ENCODE results near the gene RBFOX1. TPM values are rescaled to one million over a fixed set of nuclear protein-coding genes. Genes with fewer than 3 reads are reported as not detected.

Gene RBFOX1
- total RNA-seq, 1 donor = not detected

DNA sequence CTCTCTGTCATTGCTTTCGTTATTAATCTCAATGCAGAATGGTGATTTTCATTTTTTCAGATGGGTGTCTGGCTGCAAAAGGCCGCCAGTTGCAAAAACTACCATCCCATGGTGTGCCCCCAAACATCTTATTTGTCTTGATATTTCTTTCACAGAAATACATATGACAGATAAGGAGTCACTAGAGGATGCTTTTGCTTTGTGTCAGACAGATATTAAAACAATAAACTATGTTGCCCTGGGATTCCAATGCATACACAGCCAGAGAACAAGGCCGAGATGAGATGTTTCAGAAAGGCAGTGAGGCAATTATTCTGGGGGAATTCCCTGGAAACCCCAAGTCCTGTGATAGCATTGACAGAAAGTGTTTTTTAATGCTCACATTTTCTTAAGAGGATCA, 307.7 kb downstream of the RBFOX1 start:
- Histone ChIP-seq H3K79me2 (ENCODE audit: insufficient read depth, low read length) (no peaks in the 10 kb centered on the region), H3K27me3 (ENCODE audit: insufficient read depth, low read length) (no peaks in the 10 kb centered on the region), H3K36me3 (ENCODE audit: insufficient read depth, low read length) (no peaks in the 10 kb centered on the region), H4K20me1 (ENCODE audit: insufficient read depth, low read length) (no peaks in the 10 kb centered on the region), H3K9me3 (ENCODE audit: low read depth, low read length) (no peaks in the 10 kb centered on the region), H3K27ac (ENCODE audit: low read depth, low read length) (no peak overlapping the region), H3K4me2 (ENCODE audit: insufficient read depth, low read length) (no peak overlapping the region), H3K4me1 (ENCODE audit: insufficient read depth, low read length) (no peaks in the 10 kb centered on the region), H2AFZ (ENCODE audit: low read length) (no peak overlapping the region), H3K4me3 (ENCODE audit: insufficient read depth, low read length) (no peak overlapping the region)
- no peak for DNase-seq (ENCODE audit: insufficient read length, low spot score, missing footprints)
- TF ChIP-seq, protein P1, sequence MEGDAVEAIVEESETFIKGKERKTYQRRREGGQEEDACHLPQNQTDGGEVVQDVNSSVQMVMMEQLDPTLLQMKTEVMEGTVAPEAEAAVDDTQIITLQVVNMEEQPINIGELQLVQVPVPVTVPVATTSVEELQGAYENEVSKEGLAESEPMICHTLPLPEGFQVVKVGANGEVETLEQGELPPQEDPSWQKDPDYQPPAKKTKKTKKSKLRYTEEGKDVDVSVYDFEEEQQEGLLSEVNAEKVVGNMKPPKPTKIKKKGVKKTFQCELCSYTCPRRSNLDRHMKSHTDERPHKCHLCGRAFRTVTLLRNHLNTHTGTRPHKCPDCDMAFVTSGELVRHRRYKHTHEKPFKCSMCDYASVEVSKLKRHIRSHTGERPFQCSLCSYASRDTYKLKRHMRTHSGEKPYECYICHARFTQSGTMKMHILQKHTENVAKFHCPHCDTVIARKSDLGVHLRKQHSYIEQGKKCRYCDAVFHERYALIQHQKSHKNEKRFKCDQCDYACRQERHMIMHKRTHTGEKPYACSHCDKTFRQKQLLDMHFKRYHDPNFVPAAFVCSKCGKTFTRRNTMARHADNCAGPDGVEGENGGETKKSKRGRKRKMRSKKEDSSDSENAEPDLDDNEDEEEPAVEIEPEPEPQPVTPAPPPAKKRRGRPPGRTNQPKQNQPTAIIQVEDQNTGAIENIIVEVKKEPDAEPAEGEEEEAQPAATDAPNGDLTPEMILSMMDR (IDR thresholded peaks at IDR 0.05; ENCODE audit: extremely low read depth, low read depth, low read length) = no peak

DNA sequence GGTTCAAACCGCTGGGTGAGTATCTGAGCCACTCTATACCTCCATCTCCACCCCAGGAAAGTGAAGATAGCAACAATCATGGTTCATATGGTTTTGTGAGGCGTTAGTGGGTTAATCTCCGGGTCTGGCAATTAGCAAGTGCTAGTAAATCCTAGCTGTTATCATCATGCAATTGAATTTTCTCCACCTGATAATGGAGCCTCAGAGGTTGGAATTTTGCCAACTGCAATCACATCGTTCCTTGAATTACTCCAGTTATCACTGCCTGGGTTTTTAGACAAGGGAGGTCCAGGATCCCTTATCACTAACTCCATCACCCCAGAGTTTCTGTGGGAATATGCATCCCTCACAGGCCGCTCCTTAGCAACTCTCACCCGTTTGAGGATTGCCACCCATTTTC, 311.5 kb downstream of the RBFOX1 start:
- Histone ChIP-seq H2AFZ (ENCODE audit: low read length) (no peak overlapping the region), H3K79me2 (ENCODE audit: insufficient read depth, low read length) (no peaks in the 10 kb centered on the region), H3K27ac (ENCODE audit: low read depth, low read length) (no peak overlapping the region), H4K20me1 (ENCODE audit: insufficient read depth, low read length) (no peaks in the 10 kb centered on the region), H3K4me1 (ENCODE audit: insufficient read depth, low read length) (no peaks in the 10 kb centered on the region), H3K9me3 (ENCODE audit: low read depth, low read length) (no peaks in the 10 kb centered on the region), H3K4me2 (ENCODE audit: insufficient read depth, low read length) (no peak overlapping the region), H3K4me3 (ENCODE audit: insufficient read depth, low read length) (no peak overlapping the region), H3K36me3 (ENCODE audit: insufficient read depth, low read length) (no peaks in the 10 kb centered on the region), H3K27me3 (ENCODE audit: insufficient read depth, low read length) (no peaks in the 10 kb centered on the region)
- TF ChIP-seq, protein P1 (IDR thresholded peaks at IDR 0.05; ENCODE audit: extremely low read depth, low read depth, low read length) = no peak
- DNase-seq (ENCODE audit: insufficient read length, low spot score, missing footprints) = no peak

DNA sequence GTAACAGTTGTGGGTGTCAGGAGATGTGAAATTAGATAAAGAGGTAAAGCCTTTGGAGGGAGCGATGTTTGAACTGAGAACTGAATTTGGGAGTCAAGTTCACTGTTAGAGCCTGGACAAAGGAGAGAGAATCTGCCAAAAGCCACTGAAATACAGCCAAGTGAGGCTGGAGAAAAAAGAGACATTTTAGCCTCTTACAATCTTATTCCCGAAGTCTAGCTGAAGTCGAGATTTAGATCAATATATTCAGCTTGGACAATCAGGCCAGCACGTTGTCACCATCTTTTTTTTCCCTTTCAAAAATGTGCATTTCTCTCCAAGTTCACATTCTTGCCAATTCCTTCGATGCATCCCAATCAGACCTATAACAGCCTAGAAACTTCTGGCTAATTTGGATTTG, 312.2 kb downstream of the RBFOX1 start:
- no peaks in the 10 kb centered on the region for H3K27me3 ChIP-seq (ENCODE audit: insufficient read depth, low read length)
- no peak overlapping the region for H2AFZ ChIP-seq (ENCODE audit: low read length)
- TF ChIP-seq, protein P1 (IDR thresholded peaks at IDR 0.05; ENCODE audit: extremely low read depth, low read depth, low read length) = no peak
- H4K20me1 ChIP-seq (ENCODE audit: insufficient read depth, low read length) = no peaks in the 10 kb centered on the region
- no peaks in the 10 kb centered on the region for H3K79me2 ChIP-seq (ENCODE audit: insufficient read depth, low read length)
- no peaks in the 10 kb centered on the region for H3K9me3 ChIP-seq (ENCODE audit: low read depth, low read length)
- H3K4me2 ChIP-seq (ENCODE audit: insufficient read depth, low read length) = no peak overlapping the region
- no peaks in the 10 kb centered on the region for H3K36me3 ChIP-seq (ENCODE audit: insufficient read depth, low read length)
- no peak for DNase-seq (ENCODE audit: insufficient read length, low spot score, missing footprints)
- H3K4me3 ChIP-seq (ENCODE audit: insufficient read depth, low read length) = no peak overlapping the region
- no peaks in the 10 kb centered on the region for H3K4me1 ChIP-seq (ENCODE audit: insufficient read depth, low read length)
- H3K27ac ChIP-seq (ENCODE audit: low read depth, low read length) = no peak overlapping the region

DNA sequence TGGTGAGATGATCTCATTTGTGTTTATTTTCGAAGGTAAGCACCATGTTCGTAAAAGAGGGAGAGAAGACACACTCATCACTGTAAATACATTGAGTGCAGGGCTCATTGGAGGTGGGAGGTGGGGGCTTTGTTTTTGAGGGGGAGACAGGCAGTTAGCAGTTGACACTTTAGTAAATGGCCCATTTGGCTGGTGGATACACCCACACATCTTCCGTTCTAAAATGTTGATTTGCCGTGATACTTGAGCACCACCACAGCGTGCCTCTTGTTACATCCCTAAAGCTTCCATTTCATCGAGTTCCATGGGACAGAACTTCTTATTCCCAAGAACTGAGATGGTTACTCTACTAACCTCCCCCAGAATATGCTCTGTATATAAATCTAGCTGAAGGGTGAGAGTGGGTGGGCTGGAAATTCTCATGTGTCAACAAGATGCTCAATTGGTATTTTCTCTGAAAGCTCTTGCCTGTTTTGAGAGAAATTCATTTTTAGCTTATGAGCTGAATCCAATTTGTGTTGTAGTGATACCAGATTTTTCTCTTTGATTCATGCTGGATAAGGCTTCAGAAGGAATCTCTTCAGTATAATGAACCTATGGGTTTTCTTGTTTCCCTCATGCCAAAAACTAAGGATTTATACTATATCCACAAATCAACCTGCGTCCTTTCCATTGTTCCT, 314.3 kb downstream of the RBFOX1 start:
- TF ChIP-seq, protein P1 (IDR thresholded peaks at IDR 0.05; ENCODE audit: extremely low read depth, low read depth, low read length) = no peak
- no peaks in the 10 kb centered on the region for H3K4me1 ChIP-seq (ENCODE audit: insufficient read depth, low read length)
- no peaks in the 10 kb centered on the region for H4K20me1 ChIP-seq (ENCODE audit: insufficient read depth, low read length)

More for the DNA sequence above, 314.3 kb downstream of the RBFOX1 start:
- Histone ChIP-seq H3K4me2 (ENCODE audit: insufficient read depth, low read length) (no peak overlapping the region), H3K4me3 (ENCODE audit: insufficient read depth, low read length) (no peak overlapping the region), H3K27ac (ENCODE audit: low read depth, low read length) (no peak overlapping the region), H2AFZ (ENCODE audit: low read length) (no peak overlapping the region), H3K79me2 (ENCODE audit: insufficient read depth, low read length) (no peaks in the 10 kb centered on the region), H3K27me3 (ENCODE audit: insufficient read depth, low read length) (no peaks in the 10 kb centered on the region), H3K9me3 (ENCODE audit: low read depth, low read length) (peaks cover 3% of the 10 kb centered on the region), H3K36me3 (ENCODE audit: insufficient read depth, low read length) (no peaks in the 10 kb centered on the region)
- DNase-seq (ENCODE audit: insufficient read length, low spot score, missing footprints) = no peak
